BE2C (cell line): Measurements from ENCODE around the gene ADAMTSL2.

Experiments
- DNase-seq: peaks from one replicate; pipeline ENCODE4 v3.0.0-alpha.2; 2020
- H3K27me3 ChIP-seq: fragments of 250-450 bp; sonication (Bioruptor Pico); 2 replicates; pipeline ENCODE4 v1.5.1; 2020; ENCODE audit warnings: mild to moderate bottlenecking
- H3K36me3 ChIP-seq: fragments of 250-450 bp; sonication (Bioruptor Pico); 2 replicates; pipeline ENCODE4 v1.5.1; 2020; ENCODE audit warnings: mild to moderate bottlenecking
- H3K4me1 ChIP-seq: fragments of 250-450 bp; sonication (Bioruptor Pico); 2 replicates; pipeline ENCODE4 v1.5.1; 2020
- H3K4me3 ChIP-seq: 2 replicates; pipeline ENCODE4 v1.5.1; 2011; ENCODE audit warnings: low read depth, low read length
- H3K9me3 ChIP-seq: fragments of 250-450 bp; sonication (Bioruptor Pico); 2 replicates; pipeline ENCODE4 v1.5.1; 2020
- CTCF ChIP-seq: IDR thresholded peaks from 2 replicates; pipeline ENCODE4 v1.5.1; 2012; ENCODE audit warnings: mild to moderate bottlenecking, low read depth, low read length

Gene ADAMTSL2

GRCh38 chr9:133606708-133607025 lies 72.2 kb downstream of the ADAMTSL2 start:
- Histone ChIP-seq H3K27me3 (no peaks in the 10 kb centered on the region), H3K9me3 (no peaks in the 10 kb centered on the region), H3K4me3 (peak overlapping the region; percentile 71), H3K36me3 (peaks cover 45% of the 10 kb centered on the region), H3K4me1 (peaks cover 60% of the 10 kb centered on the region)
- no peak for TF ChIP-seq CTCF
- DNase-seq, result no peak

DNA sequence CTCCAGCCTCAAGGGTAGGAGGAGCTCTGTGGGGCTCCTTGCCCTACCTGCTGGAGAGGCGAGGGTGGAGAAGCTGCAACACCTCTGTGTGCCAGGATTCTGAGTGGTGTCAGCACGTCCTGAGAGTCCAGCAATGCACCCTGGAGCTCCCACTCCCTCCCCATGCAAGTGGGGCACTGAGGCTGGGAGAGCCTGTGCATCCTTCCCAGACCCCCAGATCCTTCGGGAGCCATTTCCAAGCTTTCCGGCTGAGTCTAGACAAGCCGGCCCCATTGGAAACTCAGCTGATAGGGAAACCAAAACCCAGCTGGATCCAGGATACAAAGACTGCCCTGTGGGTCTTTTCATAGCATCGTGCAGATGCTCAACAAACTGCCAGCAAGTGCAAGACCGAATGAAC lies 72.9 kb downstream of the ADAMTSL2 start:
- peaks cover 60% of the 10 kb centered on the region for H3K4me1 ChIP-seq
- no peaks in the 10 kb centered on the region for H3K27me3 ChIP-seq
- DNase-seq, result no peak
- H3K9me3 ChIP-seq, result no peaks in the 10 kb centered on the region
- peaks cover 38% of the 10 kb centered on the region for H3K36me3 ChIP-seq
- TF ChIP-seq CTCF, result no peak
- peak overlapping the region; percentile 71 for H3K4me3 ChIP-seq

DNA sequence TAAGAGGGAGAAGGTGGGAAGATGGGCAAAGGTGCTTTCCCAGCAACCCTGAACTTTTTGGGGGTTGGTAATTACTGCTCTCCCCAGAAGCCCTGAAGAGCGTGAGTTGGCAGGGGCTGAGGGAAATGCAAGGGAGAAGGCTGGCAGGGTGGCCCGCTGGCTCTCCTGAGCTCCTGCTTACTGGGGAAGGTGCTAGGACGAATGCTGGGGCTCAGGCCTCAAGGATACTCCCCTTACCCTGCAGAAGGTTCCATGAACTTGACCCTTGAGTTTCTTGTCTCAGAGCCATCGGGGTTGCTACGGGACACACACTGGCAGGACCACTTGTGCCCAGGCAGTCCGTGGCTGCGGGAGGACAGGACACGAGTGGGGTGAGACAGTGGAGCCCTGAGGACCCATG lies 73.5 kb downstream of the ADAMTSL2 start:
- TF ChIP-seq CTCF, result no peak
- H3K4me3 ChIP-seq, result peak overlapping the region; percentile 71
- peaks cover 35% of the 10 kb centered on the region for H3K36me3 ChIP-seq
- no peak for DNase-seq
- H3K4me1 ChIP-seq, result peaks cover 60% of the 10 kb centered on the region
- H3K9me3 ChIP-seq, result no peaks in the 10 kb centered on the region
- no peaks in the 10 kb centered on the region for H3K27me3 ChIP-seq

GRCh38 chr9:133608382-133608781 lies 73.9 kb downstream of the ADAMTSL2 start:
- peaks cover 59% of the 10 kb centered on the region for H3K4me1 ChIP-seq
- no peaks in the 10 kb centered on the region for H3K27me3 ChIP-seq
- no peaks in the 10 kb centered on the region for H3K9me3 ChIP-seq
- H3K4me3 ChIP-seq, result peak overlapping the region; percentile 71
- H3K36me3 ChIP-seq, result peaks cover 35% of the 10 kb centered on the region
- TF ChIP-seq CTCF, result no peak
- no peak for DNase-seq

DNA sequence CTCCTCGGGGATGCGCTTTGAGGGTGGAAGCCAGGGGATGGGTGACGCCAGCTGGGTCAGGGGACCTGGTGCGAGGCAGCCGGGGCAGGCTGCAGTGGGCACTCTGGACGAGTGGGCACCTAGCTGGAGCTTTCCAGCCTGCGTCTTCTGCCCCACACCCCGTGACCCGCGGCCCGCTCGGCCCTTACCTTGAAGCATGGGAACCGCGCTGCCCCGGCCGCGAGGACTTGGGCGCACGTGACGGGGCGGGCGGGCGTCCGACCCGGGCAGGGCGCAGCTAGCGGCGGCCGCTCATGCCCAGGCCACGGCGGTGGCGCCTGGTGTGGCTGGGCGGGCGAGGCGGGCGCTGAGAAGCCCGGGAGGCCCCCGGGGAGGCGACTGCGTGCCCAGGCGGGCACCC lies 74.4 kb downstream of the ADAMTSL2 start:
- Histone ChIP-seq H3K4me3 (peak overlapping the region; percentile 71), H3K4me1 (peaks cover 56% of the 10 kb centered on the region), H3K27me3 (no peaks in the 10 kb centered on the region), H3K9me3 (no peaks in the 10 kb centered on the region), H3K36me3 (peaks cover 35% of the 10 kb centered on the region)
- no peak for TF ChIP-seq CTCF
- no peak for DNase-seq

DNA sequence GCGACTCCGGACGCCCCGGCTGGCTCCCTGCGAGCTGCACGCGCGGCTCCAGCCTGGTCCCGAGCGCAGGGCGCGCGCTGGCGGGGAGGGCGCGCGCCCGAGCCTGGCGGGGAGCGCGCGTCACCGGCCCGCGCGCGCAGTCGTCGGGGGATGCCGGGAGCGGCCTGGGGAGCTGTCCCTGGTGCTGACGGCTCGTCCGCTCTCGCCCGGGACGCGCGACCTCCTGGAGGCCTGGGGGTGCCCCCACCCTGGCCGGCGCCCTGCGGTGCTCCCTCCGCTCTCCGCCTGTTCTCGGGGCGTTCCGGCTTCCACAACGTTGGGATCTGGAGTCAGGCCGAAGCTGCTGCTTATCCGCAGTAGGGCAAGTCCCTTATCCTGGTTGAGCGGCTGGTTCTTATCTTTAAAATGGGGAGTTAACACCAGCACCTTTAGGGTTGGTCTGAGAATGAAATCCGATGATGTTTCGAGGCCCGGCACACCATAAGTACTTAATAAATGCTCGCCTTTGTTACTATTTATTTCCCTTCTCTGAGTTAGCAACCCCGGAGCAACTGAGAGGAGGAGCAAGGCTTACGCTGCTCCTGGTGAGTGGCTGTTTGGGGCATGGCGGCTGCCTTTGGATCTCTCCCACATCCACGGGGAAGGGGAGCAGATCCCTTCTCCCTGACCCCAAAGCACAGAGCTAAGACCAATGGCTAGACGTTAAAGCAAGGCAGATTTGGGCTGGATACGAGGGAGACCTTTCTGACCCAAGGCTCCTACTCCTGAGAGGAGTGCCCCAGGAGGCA lies 75.0 kb downstream of the ADAMTSL2 start, which contains the start of gene FAM163B:
TSS of gene FAM163B (minus strand) at position 79 of the 788 bp plus-strand sequence. CDS start 29,166 bp downstream, outside the sequence.
- Histone ChIP-seq H3K9me3 (no peaks in the 10 kb centered on the region), H3K36me3 (peaks cover 34% of the 10 kb centered on the region), H3K27me3 (no peaks in the 10 kb centered on the region), H3K4me1 (peaks cover 56% of the 10 kb centered on the region), H3K4me3 (peak within 1 kb of the TSS; percentile 71)
- DNase-seq, result peak; percentile 69
- TF ChIP-seq CTCF, result no peak
